ENCODE data around the gene TAS2R13.

- TF ChIP-seq CTCF (conservative IDR thresholded peaks at IDR 0.05; ENCODE audit: low read depth, low read length) (no peak), RAD21 (IDR thresholded peaks at IDR 0.05; ENCODE audit: low read length) (no peak), SMC3 (IDR thresholded peaks at IDR 0.05; ENCODE audit: low read depth, low read length) (no peak), MAZ (IDR thresholded peaks at IDR 0.05; ENCODE audit: borderline replicate concordance, low read depth, low read length) (no peak), CEBPB (IDR thresholded peaks at IDR 0.05; ENCODE audit: low read depth, low read length) (no peak), USF2 (IDR thresholded peaks at IDR 0.05; ENCODE audit: low read depth, low read length) (no peak), POLR2A (IDR thresholded peaks at IDR 0.05; ENCODE audit: low read depth, low read length) (no peak), RFX5 (IDR thresholded peaks at IDR 0.05; ENCODE audit: low read depth, low read length) (no peak), CHD1 (IDR thresholded peaks at IDR 0.05; ENCODE audit: low read depth, low read length) (no peak), ELK1 (IDR thresholded peaks at IDR 0.05; ENCODE audit: borderline replicate concordance, low read depth, low read length) (no peak), BHLHE40 (IDR thresholded peaks at IDR 0.05; ENCODE audit: low read depth, low read length) (no peak), MAFK (IDR thresholded peaks at IDR 0.05; ENCODE audit: low read depth, low read length) (no peak)
Observed at GRCh38 chr12:10904686-10905085, 4.7 kb downstream of the TAS2R13 start.

Data from IMR-90 (cell line).